GM12873 (cell line): ENCODE results near the gene ENPP1.

Experiments
- TF ChIP-seq, protein P1 (sequence below): IDR thresholded peaks from 2 replicates; pipeline ENCODE4 v1.5.1; 2012; ENCODE audit warnings: low read depth, mild to moderate bottlenecking, moderate library complexity, low read length, control low read depth; ENCODE audit not compliant: insufficient read depth; ENCODE audit errors: missing control alignments

ENPP1 gene

GRCh38 chr6:131854803-131855202 lies 47.0 kb downstream of the ENPP1 start:
- TF ChIP-seq, protein P1, sequence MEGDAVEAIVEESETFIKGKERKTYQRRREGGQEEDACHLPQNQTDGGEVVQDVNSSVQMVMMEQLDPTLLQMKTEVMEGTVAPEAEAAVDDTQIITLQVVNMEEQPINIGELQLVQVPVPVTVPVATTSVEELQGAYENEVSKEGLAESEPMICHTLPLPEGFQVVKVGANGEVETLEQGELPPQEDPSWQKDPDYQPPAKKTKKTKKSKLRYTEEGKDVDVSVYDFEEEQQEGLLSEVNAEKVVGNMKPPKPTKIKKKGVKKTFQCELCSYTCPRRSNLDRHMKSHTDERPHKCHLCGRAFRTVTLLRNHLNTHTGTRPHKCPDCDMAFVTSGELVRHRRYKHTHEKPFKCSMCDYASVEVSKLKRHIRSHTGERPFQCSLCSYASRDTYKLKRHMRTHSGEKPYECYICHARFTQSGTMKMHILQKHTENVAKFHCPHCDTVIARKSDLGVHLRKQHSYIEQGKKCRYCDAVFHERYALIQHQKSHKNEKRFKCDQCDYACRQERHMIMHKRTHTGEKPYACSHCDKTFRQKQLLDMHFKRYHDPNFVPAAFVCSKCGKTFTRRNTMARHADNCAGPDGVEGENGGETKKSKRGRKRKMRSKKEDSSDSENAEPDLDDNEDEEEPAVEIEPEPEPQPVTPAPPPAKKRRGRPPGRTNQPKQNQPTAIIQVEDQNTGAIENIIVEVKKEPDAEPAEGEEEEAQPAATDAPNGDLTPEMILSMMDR = no peak

DNA sequence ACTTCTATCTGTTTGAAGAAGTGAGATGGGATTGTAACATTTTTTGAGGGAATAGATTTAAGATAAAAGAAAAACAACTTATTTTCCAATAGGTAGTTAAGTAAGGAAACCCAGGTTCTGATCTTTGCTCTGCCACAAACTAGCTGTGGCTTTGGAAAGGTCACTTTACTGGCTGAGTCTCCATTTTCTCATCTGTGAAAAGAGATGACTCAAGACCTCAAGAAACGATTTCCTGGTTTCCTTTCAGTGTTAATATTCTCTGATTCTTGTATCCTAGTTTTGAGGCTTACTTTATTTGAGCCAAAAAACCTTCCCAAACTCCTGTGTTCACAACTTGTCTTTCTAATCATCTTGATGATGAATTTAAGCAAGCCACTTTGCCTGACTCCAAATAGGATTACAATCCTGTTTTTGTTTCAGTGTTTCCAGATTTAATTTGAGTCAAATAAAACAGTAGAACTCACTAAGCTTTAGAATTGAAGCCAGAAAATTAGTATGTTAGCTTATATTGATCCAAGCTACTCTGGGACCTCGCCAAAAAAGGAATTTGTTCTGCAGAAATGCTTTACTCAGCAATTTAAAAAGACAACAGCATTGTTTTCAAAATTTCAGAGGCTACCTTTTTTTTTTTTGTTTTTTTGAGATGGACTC lies 51.1 kb downstream of the ENPP1 start:
- TF ChIP-seq, protein P1 = no peak

GRCh38 chr6:131861381-131861780 lies 53.6 kb downstream of the ENPP1 start:
- TF ChIP-seq, protein P1 = no peak

DNA sequence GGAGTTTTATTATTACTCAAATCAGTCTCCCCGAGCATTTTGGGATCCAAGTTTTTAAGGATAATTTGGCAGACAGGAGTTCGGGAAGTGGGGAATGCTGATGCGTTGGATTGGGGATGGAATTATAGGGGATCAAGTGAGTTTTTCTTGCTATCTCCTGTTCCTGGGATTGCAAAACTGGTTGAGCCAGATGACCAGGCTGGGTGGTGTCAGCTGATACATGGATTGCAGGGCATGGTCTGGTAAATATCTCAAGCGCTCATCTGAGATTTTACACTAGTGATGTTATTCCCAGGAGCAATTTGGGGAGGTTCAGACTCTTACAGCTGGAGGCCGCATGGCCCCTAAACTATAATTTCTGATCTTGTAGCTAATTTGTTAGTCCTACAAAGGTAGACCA lies 54.7 kb downstream of the ENPP1 start:
- TF ChIP-seq, protein P1 = no peak

GRCh38 chr6:131867744-131868143 lies 59.9 kb downstream of the ENPP1 start:
- TF ChIP-seq, protein P1 = no peak

GRCh38 chr6:131868836-131869235 lies 61.0 kb downstream of the ENPP1 start:
- TF ChIP-seq, protein P1 = no peak

DNA sequence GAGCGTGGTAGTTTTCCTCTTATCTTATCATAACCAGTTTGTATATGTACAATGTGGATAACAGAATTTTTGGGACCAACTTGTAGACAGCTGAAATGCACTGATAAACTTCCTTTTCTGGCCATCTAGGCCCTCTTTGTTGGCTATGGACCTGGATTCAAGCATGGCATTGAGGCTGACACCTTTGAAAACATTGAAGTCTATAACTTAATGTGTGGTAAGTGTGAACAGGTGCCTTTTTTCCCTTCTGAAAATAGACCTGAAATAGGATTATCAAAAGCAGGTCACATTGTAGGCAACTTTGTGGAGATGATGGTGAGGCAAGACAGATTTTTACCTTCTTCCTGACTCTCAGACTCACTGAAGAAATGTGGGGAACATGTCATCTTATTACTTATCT lies 67.8 kb downstream of the ENPP1 start:
- TF ChIP-seq, protein P1 = no peak
